Measurements from ENCODE around the gene ROBO1.

DNA sequence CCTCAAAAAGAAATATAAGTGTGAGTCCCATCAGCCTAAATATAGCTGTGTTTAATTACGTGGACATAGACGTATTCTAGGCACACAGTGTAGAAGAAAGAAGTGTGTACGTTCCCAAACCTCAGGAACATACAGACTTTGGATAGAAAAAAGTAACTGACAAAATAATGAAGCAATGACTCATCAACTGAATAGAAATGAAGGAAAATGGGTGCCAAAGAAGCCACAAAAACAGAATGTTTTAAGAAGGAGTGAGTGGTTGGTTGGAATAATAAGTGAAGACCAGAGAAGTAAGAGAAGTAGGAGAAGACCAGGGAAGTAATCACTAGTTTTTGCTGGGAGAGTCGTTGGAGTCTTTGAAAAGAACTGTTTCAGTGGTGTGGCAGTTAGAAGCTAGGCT is 518.1 kb downstream of the ROBO1 start:
- TF ChIP-seq POLR2AphosphoS5 (IDR thresholded peaks at IDR 0.05) = no peak
- TF ChIP-seq, protein P1, sequence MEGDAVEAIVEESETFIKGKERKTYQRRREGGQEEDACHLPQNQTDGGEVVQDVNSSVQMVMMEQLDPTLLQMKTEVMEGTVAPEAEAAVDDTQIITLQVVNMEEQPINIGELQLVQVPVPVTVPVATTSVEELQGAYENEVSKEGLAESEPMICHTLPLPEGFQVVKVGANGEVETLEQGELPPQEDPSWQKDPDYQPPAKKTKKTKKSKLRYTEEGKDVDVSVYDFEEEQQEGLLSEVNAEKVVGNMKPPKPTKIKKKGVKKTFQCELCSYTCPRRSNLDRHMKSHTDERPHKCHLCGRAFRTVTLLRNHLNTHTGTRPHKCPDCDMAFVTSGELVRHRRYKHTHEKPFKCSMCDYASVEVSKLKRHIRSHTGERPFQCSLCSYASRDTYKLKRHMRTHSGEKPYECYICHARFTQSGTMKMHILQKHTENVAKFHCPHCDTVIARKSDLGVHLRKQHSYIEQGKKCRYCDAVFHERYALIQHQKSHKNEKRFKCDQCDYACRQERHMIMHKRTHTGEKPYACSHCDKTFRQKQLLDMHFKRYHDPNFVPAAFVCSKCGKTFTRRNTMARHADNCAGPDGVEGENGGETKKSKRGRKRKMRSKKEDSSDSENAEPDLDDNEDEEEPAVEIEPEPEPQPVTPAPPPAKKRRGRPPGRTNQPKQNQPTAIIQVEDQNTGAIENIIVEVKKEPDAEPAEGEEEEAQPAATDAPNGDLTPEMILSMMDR (IDR thresholded peaks at IDR 0.05) = no peak
